K562 (cell line): ENCODE measurements around the gene CALM3. TPM values are rescaled to one million over a fixed set of nuclear protein-coding genes. Genes with fewer than 3 reads are reported as not detected.

ENCODE experiments used
- ATAC-seq: fragments of 200-7000 bp; cut with Tn5 transposase; 3 replicates; pipeline ENCODE4 v1.9.1; 2020; ENCODE audit warnings: moderate library complexity
- BruUV-seq: library from RNA; stranded (reverse); fragments of 400-500 nt; replicated peaks from 2 replicates; lab custom pipeline; 2021; lab: Mats Ljungman, UMichigan
- CTCF ChIA-PET: fragments of 300-600 bp; formaldehyde crosslinking; extraction: SDS; loops from one replicate; lab custom pipeline; 2021; ENCODE audit warnings: low intra/inter-chr PET ratio; lab: Yijun Ruan, JAX
- POLR2A ChIA-PET: fragments of 300-600, 350-650 bp; sonication (Branson Sonifier 250); formaldehyde crosslinking; extraction: SDS; loops from one replicate; lab custom pipeline; 2021; ENCODE audit warnings: antibody characterized with exemption, inconsistent platforms; lab: Yijun Ruan, JAX
- DNase-seq, 4 experiments: peaks; one replicate each; pipeline versions ENCODE4 v3.0.0 to v3.0.0-alpha.2; 2011 to 2018; ENCODE audit warnings: low spot score in 3 of 4, mixed read lengths in 3 of 4; ENCODE audit errors: extremely low read depth in 1 of 4
- FAIRE-seq: peaks from 2 replicates; lab custom pipeline; 2011; peaks lifted over from hg19 to GRCh38; lab: Jason Lieb, UNC
- H2AFZ ChIP-seq: 2 replicates; pipeline ENCODE4 v1.6.0; 2011; ENCODE audit warnings: low read depth, low read length, control low read depth, inconsistent platforms
- H3K27ac ChIP-seq: fragments of 200-600 bp; 3 replicates; pipeline ENCODE4 v1.8.0; 2011; ENCODE audit warnings: low read depth, mild to moderate bottlenecking, control low read depth, inconsistent platforms, low read length, moderate library complexity, mixed read lengths; ENCODE audit errors: extremely low read depth
- H3K27me3 ChIP-seq, 2 experiments: fragments of 300-600 bp in 1 of 2; 2 replicates in 1 of 2; 3 replicates in 1 of 2; pipeline versions ENCODE4 v1.6.0 to v1.8.0; 2011; ENCODE audit warnings: inconsistent platforms in 2 of 2, low read length in 2 of 2, mild to moderate bottlenecking in 1 of 2, mixed read lengths in 1 of 2, moderate library complexity in 1 of 2; ENCODE audit not compliant: control insufficient read depth in 2 of 2, insufficient read depth in 2 of 2
- H3K36me3 ChIP-seq: fragments of 300-600 bp; 3 replicates; pipeline ENCODE4 v1.8.0; 2011; ENCODE audit warnings: mild to moderate bottlenecking, low read length, inconsistent platforms; ENCODE audit not compliant: control insufficient read depth, insufficient read depth
- H3K4me1 ChIP-seq, 2 experiments: fragments of 200-600 bp in 1 of 2; replicated peaks in 1 of 2; 2 replicates in 1 of 2; 3 replicates in 1 of 2; pipeline versions ENCODE4 v1.5.1 to v1.8.0; 2011; ENCODE audit warnings: inconsistent platforms in 2 of 2, low read length in 2 of 2, mild to moderate bottlenecking in 1 of 2, mixed read lengths in 1 of 2, moderate library complexity in 1 of 2; ENCODE audit not compliant: control insufficient read depth in 2 of 2, insufficient read depth in 2 of 2
- H3K4me2 ChIP-seq: 2 replicates; pipeline ENCODE4 v1.6.1; 2011; ENCODE audit warnings: low read length, control low read depth, inconsistent platforms, mixed read lengths; ENCODE audit not compliant: insufficient read depth
- H3K4me3 ChIP-seq: fragments of 200-600 bp; sonication (generic), shearing (Covaris generic); 2 replicates; pipeline ENCODE4 v1.5.1; 2016; ENCODE audit warnings: control low read depth, inconsistent platforms
- H3K79me2 ChIP-seq: fragments of 200-600 bp; 3 replicates; pipeline ENCODE4 v1.8.0; 2011; ENCODE audit warnings: low read length, inconsistent platforms; ENCODE audit not compliant: control insufficient read depth, insufficient read depth
- H3K9ac ChIP-seq, 2 experiments: 2 replicates each; pipeline versions ENCODE4 v1.6.0 to v1.6.1; 2011; ENCODE audit warnings: low read depth in 2 of 2, low read length in 2 of 2, control low read depth in 1 of 2, inconsistent platforms in 1 of 2, mild to moderate bottlenecking in 1 of 2, mixed read lengths in 1 of 2; ENCODE audit not compliant: insufficient read depth in 1 of 2
- H3K9me1 ChIP-seq: one replicate; pipeline ENCODE4 v1.6.0; 2011; ENCODE audit warnings: inconsistent platforms, mild to moderate bottlenecking, low read length, moderate library complexity; ENCODE audit not compliant: control insufficient read depth, insufficient read depth
- H3K9me3 ChIP-seq: replicated peaks from 2 replicates; pipeline ENCODE4 v1.5.1; 2011; ENCODE audit warnings: low read depth, low read length, inconsistent platforms; ENCODE audit not compliant: control insufficient read depth, insufficient read depth
- H4K20me1 ChIP-seq: replicated peaks from 2 replicates; pipeline ENCODE4 v1.6.1; 2011; ENCODE audit warnings: low read length, inconsistent platforms, mixed read lengths; ENCODE audit not compliant: control insufficient read depth, insufficient read depth
- BACH1 ChIP-seq: fragments of 200-800 bp; sonication (Bioruptor generic); IDR thresholded peaks from 2 replicates; pipeline ENCODE4 v1.6.1; 2016; ENCODE audit warnings: missing genetic modification characterization, missing compliant biosample characterization
- CBFA2T2 ChIP-seq: fragments of 450-650 bp; conservative IDR thresholded peaks from 2 replicates; pipeline ENCODE4 v1.6.1; 2017; ENCODE audit warnings: mild to moderate bottlenecking
- FOXP1 ChIP-seq: sonication (generic); formaldehyde crosslinking; IDR thresholded peaks from 2 replicates; pipeline ENCODE4 v1.8.0; 2022; ENCODE audit warnings: mild to moderate bottlenecking, missing genetic modification reagents
- GABPB2 ChIP-seq: fragments of 250-450 bp; sonication (Bioruptor Pico); conservative IDR thresholded peaks from 2 replicates; pipeline ENCODE4 v1.5.1; 2021; ENCODE audit warnings: mild to moderate bottlenecking
- HDAC8 ChIP-seq: fragments of 450-650 bp; IDR thresholded peaks from 2 replicates; pipeline ENCODE4 v1.6.1; 2016; ENCODE audit warnings: mild to moderate bottlenecking, missing genetic modification characterization, moderate library complexity, missing compliant biosample characterization
- KAT8 ChIP-seq: fragments of 450-650 bp; IDR thresholded peaks from 2 replicates; pipeline ENCODE4 v1.6.1; 2016; ENCODE audit warnings: low read depth, mild to moderate bottlenecking
- KHSRP ChIP-seq: fragments of 450-650 bp; IDR thresholded peaks from 2 replicates; pipeline ENCODE4 v1.6.1; 2017
- NELFE ChIP-seq: IDR thresholded peaks from 2 replicates; pipeline ENCODE4 v1.6.1; 2011; ENCODE audit warnings: mild to moderate bottlenecking; ENCODE audit not compliant: insufficient read depth, insufficient read length
- NFATC3 ChIP-seq: fragments of 450-650 bp; IDR thresholded peaks from 2 replicates; pipeline ENCODE4 v1.6.1; 2017; ENCODE audit warnings: mild to moderate bottlenecking
- PHTF2 ChIP-seq: fragments of 250-450 bp; sonication (Bioruptor Pico); IDR thresholded peaks from 2 replicates; pipeline ENCODE4 v1.5.0; 2021; ENCODE audit warnings: mild to moderate bottlenecking
- RBM17 ChIP-seq: fragments of 200-400 bp; formaldehyde crosslinking; IDR thresholded peaks from 2 replicates; pipeline ENCODE4 v1.6.1; 2017; ENCODE audit warnings: low read depth, mild to moderate bottlenecking, low read length, borderline replicate concordance
- RFX7 ChIP-seq: fragments of 250-450 bp; sonication (Bioruptor Pico); IDR thresholded peaks from 2 replicates; pipeline ENCODE4 v1.5.1; 2021; ENCODE audit warnings: mild to moderate bottlenecking
- SLC30A9 ChIP-seq: fragments of 250-450 bp; sonication (Bioruptor Pico); IDR thresholded peaks from 2 replicates; pipeline ENCODE4 v1.8.0; 2022; ENCODE audit warnings: mild to moderate bottlenecking, moderate library complexity
- SNIP1 ChIP-seq: fragments of 450-650 bp; IDR thresholded peaks from 2 replicates; pipeline ENCODE4 v1.7.1; 2017; ENCODE audit warnings: low read depth, mild to moderate bottlenecking
- SNRNP70 ChIP-seq: fragments of 200-400 bp; formaldehyde crosslinking; optimal IDR thresholded peaks from 2 replicates; pipeline ENCODE3; 2017; ENCODE audit warnings: low read depth, low read length
- SRSF7 ChIP-seq: fragments of 200-400 bp; formaldehyde crosslinking; optimal IDR thresholded peaks from 2 replicates; pipeline ENCODE3; 2017; ENCODE audit warnings: mild to moderate bottlenecking, low read depth, low read length
- TBL1XR1 ChIP-seq, 2 experiments: IDR thresholded peaks; 2 replicates each; pipeline ENCODE4 v1.6.1; 2012; ENCODE audit warnings: improper control_type of control experiment in 2 of 2, low read length in 2 of 2, mild to moderate bottlenecking in 1 of 2
- ZNF232 ChIP-seq: sonication (generic); formaldehyde crosslinking; IDR thresholded peaks from 2 replicates; pipeline ENCODE4 v1.8.0; 2022; ENCODE audit warnings: mild to moderate bottlenecking, missing genetic modification reagents
- ZNF24 ChIP-seq: fragments of 450-650 bp; IDR thresholded peaks from 2 replicates; pipeline ENCODE4 v1.6.1; 2016
- ZNF785 ChIP-seq: fragments of 250-450 bp; sonication (Bioruptor Pico); IDR thresholded peaks from 2 replicates; pipeline ENCODE4 v1.4.0; 2020; ENCODE audit warnings: mild to moderate bottlenecking
- WGBS: fragments of 100-300 bp; shearing (Covaris generic); methylation state at CpG from one replicate; pipeline ENCODE4 v1.1.6; 2016; ENCODE audit warnings: low coverage, mixed read lengths; ENCODE audit not compliant: insufficient coverage; ENCODE audit errors: missing lambda C conversion rate; 5-methylcytosine and 5-hydroxymethylcytosine counted together
- in situ Hi-C: fragments of 300-500 bp; cut with MboI; formaldehyde crosslinking; loops from 4 replicates; pipeline ENCODE4 v1.15.0; 2018; ENCODE audit warnings: inconsistent platforms, mixed read lengths
- intact Hi-C: fragments of 100-400 bp; cut with micrococcal nuclease; formaldehyde crosslinking; loops from 2 replicates; pipeline ENCODE4 v1.14.2; 2022
- polyA plus RNA-seq, 8 experiments: library from polyadenylated mRNA; depleted of rRNA in 4 of 8; stranded (reverse) in 5 of 8; unstranded in 3 of 8; fragments of >200 nt; fragmentation: Nextera tagmentation in 2 of 8; fragmentation: Illumina TruSeq in 1 of 8; extraction: Ambion mirVana in 2 of 8; extraction: Trizol in 1 of 8; gene quantifications; 2 replicates each; pipeline versions ENCODE4 v1.2.1 to v1.2.3, GENCODE V29; 2011 to 2014; ENCODE audit warnings: inconsistent platforms in 1 of 8, missing spikeins in 1 of 8
- total RNA-seq, 7 experiments: library from RNA; depleted of rRNA in 6 of 7; stranded (reverse); fragments of >200 nt in 6 of 7; fragmentation: Illumina TruSeq in 2 of 7; extraction: Trizol in 2 of 7; gene quantifications; 2 replicates each; pipeline versions ENCODE4 v1.2.1 to v1.2.3, GENCODE V29; 2011 to 2021; ENCODE audit warnings: low replicate concordance in 1 of 7
- TF ChIP-seq, protein P1 (sequence below): fragments of 450-650 bp; conservative IDR thresholded peaks from 2 replicates; pipeline ENCODE4 v1.6.1; 2016; ENCODE audit warnings: missing genetic modification characterization, low read depth, mild to moderate bottlenecking, missing compliant biosample characterization, moderate library complexity
- TF ChIP-seq, protein P2 (sequence below): fragments of 250-450 bp; sonication (Bioruptor Pico); IDR thresholded peaks from 2 replicates; pipeline ENCODE4 v1.5.0; 2020; ENCODE audit warnings: mild to moderate bottlenecking

CALM3 gene
- total and polyA plus RNA-seq, 9 of the 15 experiments (the other 6 are each of a cell fraction or from before 2014, with no cell fraction given) = 34.6 to 350 (median 156) TPM

DNA sequence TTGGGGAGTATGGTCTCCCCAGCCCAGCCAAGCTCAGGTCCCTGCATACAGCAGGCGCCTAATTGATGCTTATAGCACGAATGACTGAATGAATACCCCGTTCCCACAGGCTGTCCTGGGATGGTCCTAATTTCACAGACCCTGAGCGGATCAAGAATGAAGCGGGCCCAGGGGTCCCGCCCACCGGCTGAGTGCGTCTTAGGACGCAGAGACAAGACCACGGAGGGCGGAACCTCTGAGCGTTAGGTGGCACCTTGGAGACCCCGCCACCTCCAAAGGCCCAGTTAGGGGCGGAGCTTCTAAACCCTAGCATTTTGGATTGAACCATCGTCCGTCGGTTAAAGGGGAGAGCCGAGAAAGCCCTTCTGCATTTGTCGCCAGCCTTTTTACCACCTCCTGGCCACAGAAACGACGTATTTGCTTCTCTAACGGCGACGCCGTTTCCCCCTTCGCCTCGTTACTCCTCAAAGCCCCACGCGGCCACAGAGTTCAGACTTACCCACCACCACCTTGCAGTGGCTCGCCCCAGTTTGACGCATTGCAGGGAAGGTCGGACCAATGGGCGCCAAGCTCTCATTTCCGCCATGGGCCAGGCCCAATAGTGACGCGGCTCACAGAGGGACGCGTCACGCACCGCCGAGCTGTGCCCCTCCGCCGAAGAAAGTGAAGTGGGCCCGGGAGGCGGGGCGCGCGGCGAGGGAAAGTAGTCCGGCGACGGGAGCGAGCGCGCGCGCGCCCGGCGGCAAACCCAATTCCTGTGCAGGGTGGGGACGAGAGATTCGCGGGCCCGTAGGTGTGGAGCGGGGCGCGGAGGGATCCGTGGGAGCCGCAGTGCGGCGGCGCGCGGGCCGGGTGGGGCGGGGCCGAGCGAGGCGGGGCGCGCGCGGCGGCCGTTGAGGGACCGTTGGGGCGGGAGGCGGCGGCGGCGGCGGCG lies 479 bp upstream of the CALM3 start:
- ChIA-PET POLR2A (interaction anchor here (0.6 to 3.6 kb wide), 20 partner anchors 9 to 281 kb away, joined by 3 to 30 read pairs (median 4); partner anchors contain the start of gene DACT3), CTCF (interaction anchor here (0.6 kb wide), 2 partner anchors 253 to 821 kb away, joined by 3 to 4 read pairs; no protein-coding TSS in a partner anchor)
- Histone ChIP-seq H3K4me1 (peaks cover 15 to 50% of the 10 kb centered on the region in 2 experiments; a peak in 4 of 5 replicates), H3K9me3 (peaks cover 11% of the 10 kb centered on the region), H3K27ac (peak overlapping the region; percentile 100), H3K9me1 (no peaks in the 10 kb centered on the region), H2AFZ (peak overlapping the region; percentile 100), H3K36me3 (peaks cover 28% of the 10 kb centered on the region; the same call in 2 of the 3 replicates), H3K27me3 (no peaks in the 10 kb centered on the region), H4K20me1 (peaks cover 25% of the 10 kb centered on the region), H3K9ac (peak overlapping the region; percentile 99 to 100), H3K79me2 (peaks cover 45% of the 10 kb centered on the region), H3K4me3 (peak overlapping the region; percentile 79), H3K4me2 (peak overlapping the region; percentile 98)
- peak; percentile 94 to 99 (median 97) for DNase-seq
- TSS peak; percentile 92 for BruUV-seq
- intact Hi-C loops (loop anchor here (1.0 kb wide), 1 partner anchor 61 kb away; the partner anchor contains the start of gene DACT3), in situ Hi-C loops (no loop called here)
- peak; percentile 85 for ATAC-seq
- 3% methylated on average over 63 of the region's 93 CpGs for WGBS
- peak; percentile 98 for FAIRE-seq
- TF ChIP-seq SRSF7 (no peak), SNIP1 (no peak), FOXP1 (CRISPR knock-in tag) (peak; percentile 85; the same call in 1 of the 2 replicates), SLC30A9 (CRISPR knock-in tag) (no peak), PHTF2 (CRISPR knock-in tag) (no peak), ZNF232 (CRISPR knock-in tag) (no peak; the same call in 1 of the 2 replicates), ZNF785 (CRISPR knock-in tag) (no peak), TBL1XR1 (IDR thresholded peaks at IDR 0.05; ENCODE audit: low read length in 2 of 2) (no peak), GABPB2 (CRISPR knock-in tag) (no peak; the same call in 1 of the 2 replicates), KHSRP (0 out of 2 replicates have a peak, but pooled peaks have one; percentile 51), HDAC8 (tag) (peak; percentile 93), ZNF24 (peak; percentile 94), BACH1 (tag) (peak; percentile 85; the same call in 1 of the 2 replicates), RBM17 (no peak), RFX7 (CRISPR knock-in tag) (no peak), SNRNP70 (no peak), KAT8 (no peak), NELFE (no peak), NFATC3 (no peak), CBFA2T2 (no peak)
- TF ChIP-seq, protein P1, sequence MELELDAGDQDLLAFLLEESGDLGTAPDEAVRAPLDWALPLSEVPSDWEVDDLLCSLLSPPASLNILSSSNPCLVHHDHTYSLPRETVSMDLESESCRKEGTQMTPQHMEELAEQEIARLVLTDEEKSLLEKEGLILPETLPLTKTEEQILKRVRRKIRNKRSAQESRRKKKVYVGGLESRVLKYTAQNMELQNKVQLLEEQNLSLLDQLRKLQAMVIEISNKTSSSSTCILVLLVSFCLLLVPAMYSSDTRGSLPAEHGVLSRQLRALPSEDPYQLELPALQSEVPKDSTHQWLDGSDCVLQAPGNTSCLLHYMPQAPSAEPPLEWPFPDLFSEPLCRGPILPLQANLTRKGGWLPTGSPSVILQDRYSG (tag) = peak; percentile 97
- TF ChIP-seq, protein P2, sequence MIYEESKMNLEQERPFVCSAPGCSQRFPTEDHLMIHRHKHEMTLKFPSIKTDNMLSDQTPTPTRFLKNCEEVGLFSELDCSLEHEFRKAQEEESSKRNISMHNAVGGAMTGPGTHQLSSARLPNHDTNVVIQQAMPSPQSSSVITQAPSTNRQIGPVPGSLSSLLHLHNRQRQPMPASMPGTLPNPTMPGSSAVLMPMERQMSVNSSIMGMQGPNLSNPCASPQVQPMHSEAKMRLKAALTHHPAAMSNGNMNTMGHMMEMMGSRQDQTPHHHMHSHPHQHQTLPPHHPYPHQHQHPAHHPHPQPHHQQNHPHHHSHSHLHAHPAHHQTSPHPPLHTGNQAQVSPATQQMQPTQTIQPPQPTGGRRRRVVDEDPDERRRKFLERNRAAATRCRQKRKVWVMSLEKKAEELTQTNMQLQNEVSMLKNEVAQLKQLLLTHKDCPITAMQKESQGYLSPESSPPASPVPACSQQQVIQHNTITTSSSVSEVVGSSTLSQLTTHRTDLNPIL (CRISPR knock-in tag) = no peak
